GM12891 (cell line): ENCODE results near the gene GGNBP2.

Experiments
- POLR2A ChIP-seq: IDR thresholded peaks from 2 replicates; pipeline ENCODE4 v1.6.1; 2011; ENCODE audit warnings: low read depth, low read length, control low read depth
- POLR2AphosphoS5 ChIP-seq: IDR thresholded peaks from 2 replicates; pipeline ENCODE4 v1.6.1; 2011; ENCODE audit warnings: low read depth, low read length, control low read depth
- SPI1 ChIP-seq: IDR thresholded peaks from 2 replicates; pipeline ENCODE4 v1.6.1; 2011; ENCODE audit warnings: low read depth, low read length, control low read depth

GRCh38 chr17:36623281-36623680, 78.6 kb downstream of the GGNBP2 start:
- TF ChIP-seq POLR2A (no peak), SPI1 (no peak), POLR2AphosphoS5 (no peak)
